PFSK-1 (cell line): ENCODE results near the gene TMEM200A.

Source experiments
- FOXP2 ChIP-seq: optimal IDR thresholded peaks from 2 replicates; pipeline ENCODE3; 2011; ENCODE audit warnings: borderline replicate concordance, control low read depth, inconsistent platforms; ENCODE audit not compliant: insufficient read depth; ENCODE audit errors: extremely low read length, extremely low read depth
- POLR2AphosphoS5 ChIP-seq: IDR thresholded peaks from 2 replicates; pipeline ENCODE4 v1.6.1; 2012; ENCODE audit warnings: low read depth, mild to moderate bottlenecking, control low read depth, low read length, moderate library complexity
- SIN3A ChIP-seq: IDR thresholded peaks from 2 replicates; pipeline ENCODE4 v1.6.1; 2012; ENCODE audit warnings: mild to moderate bottlenecking, low read length, moderate library complexity, borderline replicate concordance; ENCODE audit not compliant: insufficient read depth
- TAF1 ChIP-seq: IDR thresholded peaks from 2 replicates; pipeline ENCODE4 v1.6.1; 2012; ENCODE audit warnings: low read length, control low read depth, borderline replicate concordance; ENCODE audit not compliant: insufficient read depth
- TF ChIP-seq, protein P1 (sequence below), 2 experiments: IDR thresholded peaks; 2 replicates each; pipeline versions ENCODE4 v1.6.1 to v1.8.0; 2011 to 2012; ENCODE audit warnings: low read depth in 2 of 2, low read length in 2 of 2, control low read depth in 1 of 2, inconsistent platforms in 1 of 2, mild to moderate bottlenecking in 1 of 2, moderate library complexity in 1 of 2; ENCODE audit not compliant: insufficient read depth in 1 of 2

Gene TMEM200A

DNA sequence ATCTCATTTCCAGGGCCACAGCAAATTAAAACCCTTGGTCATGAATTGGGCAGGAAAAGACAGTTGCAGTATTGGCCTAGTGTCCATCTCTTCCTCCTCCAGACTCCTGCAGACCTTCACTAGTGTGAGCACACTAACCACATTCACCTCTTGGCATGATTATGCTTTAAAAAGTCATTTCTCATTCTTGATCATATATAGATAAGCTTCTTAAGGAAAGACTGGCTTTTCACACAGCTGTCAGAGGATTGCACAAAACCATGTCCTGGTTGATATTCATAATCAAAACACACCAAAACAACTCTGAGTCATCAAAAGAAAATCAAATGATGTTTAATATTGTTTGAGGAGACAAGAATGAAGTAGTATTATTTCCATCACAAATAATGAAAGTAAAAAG is 52.1 kb downstream of the TMEM200A start:
- TF ChIP-seq POLR2AphosphoS5, result no peak

DNA sequence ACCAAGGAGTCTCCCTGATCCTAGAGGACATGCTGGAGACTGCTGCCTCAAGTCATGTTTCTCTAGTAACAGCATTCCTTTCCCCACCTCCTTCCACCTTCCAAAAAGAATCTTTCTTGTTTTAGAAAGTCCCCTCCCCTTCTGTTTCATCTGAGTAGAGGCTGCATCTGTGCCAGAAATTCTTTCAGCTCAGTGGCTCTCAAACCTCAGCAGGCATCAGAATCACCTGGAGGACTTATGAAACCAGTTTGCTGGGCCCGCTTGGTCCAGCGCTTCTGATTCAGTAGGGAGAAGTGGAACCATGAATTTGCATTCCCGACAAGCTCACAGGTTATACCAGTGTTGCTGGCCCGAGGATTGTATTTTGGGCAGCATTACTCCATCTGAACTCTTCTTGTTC is 55.1 kb downstream of the TMEM200A start:
- no peak for TF ChIP-seq FOXP2
- no peak for TF ChIP-seq TAF1
- no peak for TF ChIP-seq POLR2AphosphoS5
- TF ChIP-seq SIN3A, result no peak
- TF ChIP-seq, protein P1, sequence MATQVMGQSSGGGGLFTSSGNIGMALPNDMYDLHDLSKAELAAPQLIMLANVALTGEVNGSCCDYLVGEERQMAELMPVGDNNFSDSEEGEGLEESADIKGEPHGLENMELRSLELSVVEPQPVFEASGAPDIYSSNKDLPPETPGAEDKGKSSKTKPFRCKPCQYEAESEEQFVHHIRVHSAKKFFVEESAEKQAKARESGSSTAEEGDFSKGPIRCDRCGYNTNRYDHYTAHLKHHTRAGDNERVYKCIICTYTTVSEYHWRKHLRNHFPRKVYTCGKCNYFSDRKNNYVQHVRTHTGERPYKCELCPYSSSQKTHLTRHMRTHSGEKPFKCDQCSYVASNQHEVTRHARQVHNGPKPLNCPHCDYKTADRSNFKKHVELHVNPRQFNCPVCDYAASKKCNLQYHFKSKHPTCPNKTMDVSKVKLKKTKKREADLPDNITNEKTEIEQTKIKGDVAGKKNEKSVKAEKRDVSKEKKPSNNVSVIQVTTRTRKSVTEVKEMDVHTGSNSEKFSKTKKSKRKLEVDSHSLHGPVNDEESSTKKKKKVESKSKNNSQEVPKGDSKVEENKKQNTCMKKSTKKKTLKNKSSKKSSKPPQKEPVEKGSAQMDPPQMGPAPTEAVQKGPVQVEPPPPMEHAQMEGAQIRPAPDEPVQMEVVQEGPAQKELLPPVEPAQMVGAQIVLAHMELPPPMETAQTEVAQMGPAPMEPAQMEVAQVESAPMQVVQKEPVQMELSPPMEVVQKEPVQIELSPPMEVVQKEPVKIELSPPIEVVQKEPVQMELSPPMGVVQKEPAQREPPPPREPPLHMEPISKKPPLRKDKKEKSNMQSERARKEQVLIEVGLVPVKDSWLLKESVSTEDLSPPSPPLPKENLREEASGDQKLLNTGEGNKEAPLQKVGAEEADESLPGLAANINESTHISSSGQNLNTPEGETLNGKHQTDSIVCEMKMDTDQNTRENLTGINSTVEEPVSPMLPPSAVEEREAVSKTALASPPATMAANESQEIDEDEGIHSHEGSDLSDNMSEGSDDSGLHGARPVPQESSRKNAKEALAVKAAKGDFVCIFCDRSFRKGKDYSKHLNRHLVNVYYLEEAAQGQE (IDR thresholded peaks at IDR 0.05; ENCODE audit: insufficient read depth in 1 of 2, low read depth in 2 of 2, low read length in 2 of 2), result no peak

DNA sequence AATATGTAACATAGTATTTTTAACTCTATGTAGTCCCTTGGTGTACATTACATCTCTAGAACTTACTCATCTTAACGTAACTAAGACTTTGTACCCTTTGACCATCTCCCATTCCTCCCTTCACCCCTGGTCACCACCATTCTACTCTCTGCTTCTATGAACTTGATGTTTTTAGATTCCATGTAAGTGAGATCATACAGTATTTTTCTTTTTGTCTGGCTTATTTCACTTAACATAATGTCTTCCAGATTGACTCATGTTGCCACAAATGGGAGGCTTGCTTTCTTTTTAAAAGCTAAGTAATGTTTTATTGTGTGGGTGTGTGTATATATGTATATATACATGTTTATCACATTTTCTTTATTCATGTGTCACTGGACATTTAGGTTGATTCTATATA is 55.8 kb downstream of the TMEM200A start:
- TF ChIP-seq FOXP2, result no peak
- TF ChIP-seq, protein P1 (IDR thresholded peaks at IDR 0.05; ENCODE audit: insufficient read depth in 1 of 2, low read depth in 2 of 2, low read length in 2 of 2), result no peak
- TF ChIP-seq POLR2AphosphoS5, result no peak
- TF ChIP-seq SIN3A, result no peak
- no peak for TF ChIP-seq TAF1

DNA sequence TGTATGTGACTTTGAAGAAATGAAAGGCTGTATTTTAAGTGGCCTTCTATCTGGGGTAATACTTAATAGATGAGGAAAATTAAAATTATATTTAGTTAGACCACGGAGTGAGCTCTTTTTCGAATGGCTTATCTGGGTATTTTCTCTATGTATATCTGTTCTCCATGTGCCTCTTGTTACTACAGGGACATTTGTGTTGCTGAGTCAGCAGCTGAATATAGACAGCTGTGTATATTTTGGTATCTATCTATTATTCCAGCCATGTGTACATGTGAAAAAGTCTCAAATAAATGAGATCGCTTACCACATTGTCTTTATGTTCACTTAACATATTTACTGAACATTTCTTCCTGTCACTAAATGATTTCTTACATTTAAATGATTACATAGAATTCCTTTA is 57.2 kb downstream of the TMEM200A start:
- no peak for TF ChIP-seq POLR2AphosphoS5
- no peak for TF ChIP-seq FOXP2
- TF ChIP-seq, protein P1 (IDR thresholded peaks at IDR 0.05; ENCODE audit: insufficient read depth in 1 of 2, low read depth in 2 of 2, low read length in 2 of 2), result no peak
- no peak for TF ChIP-seq TAF1
- no peak for TF ChIP-seq SIN3A

DNA sequence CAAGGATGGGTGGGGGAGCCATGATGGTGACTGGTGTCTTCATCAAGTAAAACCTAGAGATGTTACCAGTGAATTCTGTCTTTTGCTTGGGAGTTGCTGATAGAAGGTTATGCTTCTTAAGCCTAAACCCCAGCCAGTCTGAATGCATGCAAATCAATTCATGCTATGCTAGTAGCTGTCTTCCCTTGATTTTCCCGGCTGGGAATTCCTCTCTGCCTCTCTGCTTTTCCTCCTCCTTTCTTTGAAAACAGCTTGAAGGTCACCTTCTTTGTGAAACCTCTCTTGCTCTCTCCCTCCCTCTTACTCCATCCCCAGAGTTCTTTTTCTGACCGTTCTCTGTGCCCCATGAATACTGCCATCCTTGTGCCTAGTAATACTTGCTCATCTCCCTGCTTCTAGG is 58.9 kb downstream of the TMEM200A start:
- TF ChIP-seq POLR2AphosphoS5 (no peak), FOXP2 (no peak), SIN3A (no peak), TAF1 (no peak)
- TF ChIP-seq, protein P1 (IDR thresholded peaks at IDR 0.05; ENCODE audit: insufficient read depth in 1 of 2, low read depth in 2 of 2, low read length in 2 of 2), result no peak
